ENCODE results near the gene GPR156.
"Not testable (repeated sequence)": the region's sequence is repeated elsewhere in the genome, so short reads cannot be mapped to it uniquely, and the experiment has no call there.

The GPR156 gene

GRCh38 chr3:120157113-120157512 lies 127.9 kb downstream of the GPR156 start:
- DNase-seq: no peak

- no peak for DNase-seq
Measured at GRCh38 chr3:120156699-120157098, 128.3 kb downstream of the GPR156 start.

GRCh38 chr3:120155694-120156093 lies 129.3 kb downstream of the GPR156 start:
- not testable (repeated sequence) for DNase-seq

GRCh38 chr3:120155108-120155507 lies 129.9 kb downstream of the GPR156 start:
- DNase-seq: no peak

GRCh38 chr3:120153294-120153693 lies 131.7 kb downstream of the GPR156 start:
- no peak for DNase-seq

- DNase-seq: no peak
Measured at GRCh38 chr3:120151791-120152190, 133.2 kb downstream of the GPR156 start.

GRCh38 chr3:120148187-120148949 lies 136.7 kb downstream of the GPR156 start:
- no peak for DNase-seq

GRCh38 chr3:120147072-120147871 lies 137.8 kb downstream of the GPR156 start:
- DNase-seq: peak; percentile 66

GRCh38 chr3:120145542-120146285 lies 139.3 kb downstream of the GPR156 start:
- DNase-seq: no peak

- no peak for DNase-seq
Measured at GRCh38 chr3:120144267-120144666, 140.8 kb downstream of the GPR156 start.

GRCh38 chr3:120143676-120144075 lies 141.3 kb downstream of the GPR156 start:
- DNase-seq: no peak

GRCh38 chr3:120142236-120142635 lies 142.8 kb downstream of the GPR156 start:
- no peak for DNase-seq

- DNase-seq: no peak
Measured at GRCh38 chr3:120140098-120140742, 144.8 kb downstream of the GPR156 start.

GRCh38 chr3:120139140-120139539 lies 145.9 kb downstream of the GPR156 start:
- DNase-seq: no peak

- no peak for DNase-seq
Measured at GRCh38 chr3:120137548-120137947, 147.5 kb downstream of the GPR156 start.

- DNase-seq: no peak
Measured at GRCh38 chr3:120130656-120131055, 154.4 kb downstream of the GPR156 start.

GRCh38 chr3:120129718-120130513 lies 155.1 kb downstream of the GPR156 start:
- no peak for DNase-seq

GRCh38 chr3:120129051-120129450 lies 156.0 kb downstream of the GPR156 start:
- DNase-seq: no peak

- no peak for DNase-seq
Measured at GRCh38 chr3:120125992-120126391, 159.0 kb downstream of the GPR156 start.

- no peak for DNase-seq
Measured at GRCh38 chr3:120119846-120120510, 165.0 kb downstream of the GPR156 start.

Data from CD4-positive, alpha-beta T cell treated with Interleukin-17A for 1 hour (primary cell).